HCT116 (cell line): ENCODE measurements around the gene GTPBP10. TPM values are rescaled to one million over a fixed set of nuclear protein-coding genes. Genes with fewer than 3 reads are reported as not detected.

ENCODE experiments used
- ATAC-seq: fragments of 200-7000 bp; cut with Tn5 transposase; 2 replicates; pipeline ENCODE4 v1.9.1; 2020; ENCODE audit warnings: mild to moderate bottlenecking, moderate library complexity
- BruUV-seq: library from RNA; stranded (reverse); fragments of 400-500 nt; replicated peaks from 2 replicates; lab custom pipeline; 2021; lab: Mats Ljungman, UMichigan
- CTCF ChIA-PET: fragments of 300-600 bp; sonication (Branson Sonifier 250); formaldehyde crosslinking; loops from one replicate; lab custom pipeline; 2021; ENCODE audit warnings: antibody characterized with exemption; lab: Charles Lee
- POLR2A ChIA-PET: fragments of 300-600, 350-600 bp; sonication (Branson Sonifier 250); formaldehyde crosslinking; loops from one replicate; lab custom pipeline; 2021; ENCODE audit warnings: antibody characterized with exemption; lab: Charles Lee
- RAD21 ChIA-PET, 2 experiments: fragments of 300-600 bp; sonication (Branson Sonifier 250); formaldehyde crosslinking; loops; one replicate each; lab custom pipeline; 2023; ENCODE audit warnings: low total read pairs in 2 of 2; ENCODE audit not compliant: uncharacterized antibody in 2 of 2, unreplicated experiment in 2 of 2, low non-redundant PET in 1 of 2; lab: Charles Lee
- DNase-seq: peaks from one replicate; pipeline ENCODE4 v3.0.0-alpha.2; 2010; ENCODE audit warnings: low read depth, low spot score
- H2AFZ ChIP-seq: fragments of 200-600 bp; shearing (Covaris generic), sonication (generic); 2 replicates; pipeline ENCODE4 v1.6.1; 2017; ENCODE audit warnings: low read depth, mixed run types, mixed read lengths, antibody characterized with exemption, low read length; ENCODE audit not compliant: poor library complexity, severe bottlenecking
- H3K27ac ChIP-seq: 2 replicates; pipeline ENCODE4 v1.5.1; 2012; ENCODE audit warnings: low read depth, low read length
- H3K27me3 ChIP-seq: fragments of 200-600 bp; sonication (generic); 2 replicates; pipeline ENCODE4 v1.6.1; 2016; ENCODE audit warnings: mixed run types, low read length, mixed read lengths; ENCODE audit not compliant: insufficient read depth
- H3K36me3 ChIP-seq, 2 experiments: fragments of 200-500 bp in 1 of 2; fragments of 200-600 bp in 1 of 2; sonication (Bioruptor generic) in 1 of 2; sonication (generic) in 1 of 2; 2 replicates each; pipeline versions ENCODE4 v1.5.1 to v1.6.1; 2014 to 2016; ENCODE audit warnings: low read length in 2 of 2, inconsistent platforms in 1 of 2, mixed read lengths in 1 of 2, mixed run types in 1 of 2; ENCODE audit not compliant: insufficient read depth in 2 of 2, control insufficient read depth in 1 of 2
- H3K4me1 ChIP-seq, 2 experiments: fragments of 200-600 bp in 1 of 2; sonication (generic) in 1 of 2; 2 replicates each; pipeline versions ENCODE4 v1.5.1 to v1.6.1; 2012 to 2017; ENCODE audit warnings: low read length in 2 of 2, inconsistent platforms in 1 of 2, mild to moderate bottlenecking in 1 of 2, mixed read lengths in 1 of 2, mixed run types in 1 of 2, moderate library complexity in 1 of 2; ENCODE audit not compliant: insufficient read depth in 2 of 2, control insufficient read depth in 1 of 2
- H3K4me2 ChIP-seq: fragments of 200-600 bp; sonication (generic); 2 replicates; pipeline ENCODE4 v1.6.1; 2017; ENCODE audit warnings: mixed run types, low read length, mixed read lengths
- H3K4me3 ChIP-seq, 2 experiments: fragments of 200-600 bp in 1 of 2; sonication (generic) in 1 of 2; replicated peaks in 1 of 2; 2 replicates each; pipeline ENCODE4 v1.5.1; 2011 to 2016; ENCODE audit warnings: low read length in 2 of 2, control low read depth in 1 of 2, low read depth in 1 of 2, mild to moderate bottlenecking in 1 of 2, mixed read lengths in 1 of 2, mixed run types in 1 of 2
- H3K79me2 ChIP-seq: fragments of 200-600 bp; sonication (generic); 2 replicates; pipeline ENCODE4 v1.6.1; 2017; ENCODE audit warnings: mild to moderate bottlenecking, mixed run types, low read length, moderate library complexity, mixed read lengths; ENCODE audit not compliant: insufficient read depth
- H3K9ac ChIP-seq: fragments of 200-600 bp; sonication (generic); 2 replicates; pipeline ENCODE4 v1.6.1; 2016; ENCODE audit warnings: low read length, mixed read lengths
- H3K9me2 ChIP-seq: fragments of 200-600 bp; sonication (generic), shearing (Covaris generic); 2 replicates; pipeline ENCODE4 v1.6.1; 2017; ENCODE audit warnings: mixed run types, mild to moderate bottlenecking, moderate library complexity; ENCODE audit not compliant: insufficient read depth
- H3K9me3 ChIP-seq, 2 experiments: fragments of 200-500 bp in 1 of 2; fragments of 200-600 bp in 1 of 2; sonication (Bioruptor generic) in 1 of 2; sonication (generic) in 1 of 2; 2 replicates each; pipeline ENCODE4 v1.6.1; 2014 to 2017; ENCODE audit warnings: low read length in 2 of 2, mixed read lengths in 2 of 2, inconsistent platforms in 1 of 2, low read depth in 1 of 2, mild to moderate bottlenecking in 1 of 2, mixed run types in 1 of 2, moderate library complexity in 1 of 2; ENCODE audit not compliant: control insufficient read depth in 1 of 2, insufficient read depth in 1 of 2
- H4K20me1 ChIP-seq: fragments of 200-600 bp; sonication (generic), shearing (Covaris generic); 2 replicates; pipeline ENCODE4 v1.6.1; 2017; ENCODE audit warnings: mixed run types, mild to moderate bottlenecking, moderate library complexity; ENCODE audit not compliant: insufficient read depth
- ATF3 ChIP-seq: IDR thresholded peaks from 2 replicates; pipeline ENCODE4 v1.6.1; 2012
- CTCF ChIP-seq, 3 experiments: fragments of 200-600 bp in 1 of 3; sonication (generic) in 1 of 3; IDR thresholded peaks in 2 of 3; conservative IDR thresholded peaks in 1 of 3; 2 replicates each; pipeline ENCODE4 v1.5.1; 2012 to 2017; ENCODE audit warnings: low read depth in 2 of 3, low read length in 2 of 3, antibody characterized with exemption in 1 of 3, borderline replicate concordance in 1 of 3, control low read depth in 1 of 3, mild to moderate bottlenecking in 1 of 3, mixed read lengths in 1 of 3, mixed run types in 1 of 3, moderate library complexity in 1 of 3; ENCODE audit not compliant: insufficient read depth in 1 of 3
- EZH2 ChIP-seq: fragments of 200-600 bp; sonication (generic); IDR thresholded peaks from 2 replicates; pipeline ENCODE4 v1.6.1; 2017; ENCODE audit warnings: antibody characterized with exemption, mixed run types
- MAX ChIP-seq: IDR thresholded peaks from 2 replicates; pipeline ENCODE4 v1.6.1; 2012
- SP1 ChIP-seq: IDR thresholded peaks from 2 replicates; pipeline ENCODE4 v1.6.1; 2012; ENCODE audit warnings: low read depth
- SRF ChIP-seq: IDR thresholded peaks from 2 replicates; pipeline ENCODE4 v1.6.1; 2012; ENCODE audit warnings: low read depth
- YY1 ChIP-seq: IDR thresholded peaks from 2 replicates; pipeline ENCODE4 v1.6.1; 2011; ENCODE audit warnings: low read length, low read depth, moderate library complexity, mild to moderate bottlenecking; ENCODE audit not compliant: insufficient replicate concordance; ENCODE audit errors: extremely low read depth
- intact Hi-C: fragments of 100-400 bp; cut with micrococcal nuclease; formaldehyde crosslinking; loops from 2 replicates; pipeline ENCODE4 v1.10.0; 2022
- total RNA-seq: library from RNA; stranded (reverse); gene quantifications from one replicate; pipeline ENCODE4 v1.2.1, GENCODE V29; 2021; ENCODE audit not compliant: unreplicated experiment

The GTPBP10 gene
- total RNA-seq, 1 experiment from 2014 or later, result 36.7 TPM

GRCh38 chr7:90384433-90384832 is 37.9 kb downstream of the GTPBP10 start:
- no peak for DNase-seq
- H3K36me3 ChIP-seq, result peaks cover 9 to 26% of the 10 kb centered on the region in 2 experiments; a peak in 2 of 4 replicates
- POLR2A ChIA-PET, result no interaction called here
- H3K4me2 ChIP-seq, result no peak overlapping the region
- H4K20me1 ChIP-seq, result no peaks in the 10 kb centered on the region
- CTCF ChIA-PET, result no interaction called here
- intact Hi-C loops, result no loop called here
- no peaks in the 10 kb centered on the region for H3K79me2 ChIP-seq
- peaks cover 0 to 14% of the 10 kb centered on the region in 2 experiments; a peak in 1 of 4 replicates for H3K4me1 ChIP-seq
- no peak overlapping the region for H2AFZ ChIP-seq
- H3K9me2 ChIP-seq, result no peaks in the 10 kb centered on the region
- no peaks in the 10 kb centered on the region for H3K9me3 ChIP-seq
- H3K27ac ChIP-seq, result no peak overlapping the region
- no TSS peak for BruUV-seq
- H3K4me3 ChIP-seq, result no peak overlapping the region
- H3K27me3 ChIP-seq, result no peaks in the 10 kb centered on the region
- H3K9ac ChIP-seq, result no peak overlapping the region
- RAD21 ChIA-PET, result no interaction called here
- no peak for TF ChIP-seq SP1
- no peak for TF ChIP-seq MAX
- no peak for TF ChIP-seq SRF
- TF ChIP-seq CTCF (IDR thresholded peaks at IDR 0.05 in 2 of 3, conservative IDR thresholded peaks at IDR 0.05 in 1 of 3; ENCODE audit: borderline replicate concordance in 1 of 3, insufficient read depth in 1 of 3, low read depth in 2 of 3, low read length in 2 of 3), result no peak
- no peak for TF ChIP-seq EZH2
- TF ChIP-seq ATF3, result no peak
- TF ChIP-seq YY1, result no peak
- ATAC-seq, result no peak
